ENCODE results near the gene CDH5. TPM values are rescaled to one million over a fixed set of nuclear protein-coding genes. Genes with fewer than 3 reads are reported as not detected.

CDH5 gene
- total RNA-seq, 1 experiment from 2014 or later: 0.26 TPM

DNA sequence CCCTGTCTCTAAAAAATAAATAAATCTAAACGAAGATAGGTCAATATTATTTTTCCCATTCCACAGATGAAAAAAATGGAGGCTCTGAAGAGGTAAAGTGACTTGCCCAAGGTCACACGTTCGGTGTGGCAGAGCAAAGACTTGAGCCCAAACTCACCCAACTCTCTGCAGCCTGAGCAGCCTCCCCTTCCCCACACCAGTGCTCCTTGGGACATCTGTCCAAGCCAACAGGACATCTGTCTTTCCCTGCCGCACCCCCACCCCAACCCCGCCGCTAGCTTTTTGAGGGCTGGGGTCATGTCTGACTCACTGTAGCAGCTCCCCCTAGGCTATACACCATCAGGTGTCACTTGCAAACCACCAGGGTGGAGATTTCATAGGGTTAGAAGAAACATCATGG lies 55.4 kb downstream of the CDH5 start:
- CTCF ChIA-PET: no interaction called here
- no peak overlapping the region for H3K4me3 ChIP-seq (ENCODE audit: low read depth, low read length, poor library complexity, severe bottlenecking)
- no peaks in the 10 kb centered on the region for H3K36me3 ChIP-seq (ENCODE audit: insufficient read depth, low read length, poor library complexity, severe bottlenecking)
- intact Hi-C loops (cut with micrococcal nuclease; ENCODE audit: unreplicated experiment): no loop called here
- DNase-seq (ENCODE audit: low spot score): no peak
- TF ChIP-seq EZH2 (IDR thresholded peaks at IDR 0.05; ENCODE audit: borderline replicate concordance, low read depth, low read length, poor library complexity, severe bottlenecking) (no peak), CTCF (conservative IDR thresholded peaks at IDR 0.05; ENCODE audit: low read depth, low read length) (no peak)
- no TSS peak for BruUV-seq (replicated peaks)
- peaks cover 29% of the 10 kb centered on the region for H3K27me3 ChIP-seq (replicated peaks; ENCODE audit: insufficient read depth, low read depth, low read length, poor library complexity)
- H3K27ac ChIP-seq (ENCODE audit: low read depth, low read length, poor library complexity, severe bottlenecking): no peak overlapping the region
- H3K4me1 ChIP-seq (ENCODE audit: insufficient read depth, low read length, poor library complexity, severe bottlenecking): no peaks in the 10 kb centered on the region
- no peaks in the 10 kb centered on the region for H3K9me3 ChIP-seq (ENCODE audit: low read depth, low read length, poor library complexity, severe bottlenecking)
- POLR2A ChIA-PET (ENCODE audit: low non-redundant PET): no interaction called here

DNA sequence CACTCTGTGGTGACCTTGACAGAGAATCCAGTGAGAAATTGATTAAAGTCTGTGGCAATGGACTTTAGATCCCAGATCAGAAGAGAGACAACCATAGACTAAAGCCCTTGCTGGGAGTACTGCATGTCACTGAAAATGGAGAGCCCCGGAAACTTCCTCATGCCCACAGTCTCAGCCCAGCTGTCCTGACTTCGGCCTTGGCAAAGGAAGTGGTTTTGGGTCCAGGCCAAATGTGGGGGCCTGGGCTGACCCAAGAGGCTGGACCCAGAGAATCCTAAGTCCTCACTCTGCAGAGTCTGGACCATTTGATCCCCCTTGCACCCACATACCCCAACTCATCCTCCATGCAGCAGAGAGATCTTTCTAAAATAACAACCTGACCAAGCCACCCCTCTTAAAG lies 55.9 kb downstream of the CDH5 start:
- Histone ChIP-seq H3K4me3 (ENCODE audit: low read depth, low read length, poor library complexity, severe bottlenecking) (no peak overlapping the region), H3K36me3 (ENCODE audit: insufficient read depth, low read length, poor library complexity, severe bottlenecking) (no peaks in the 10 kb centered on the region), H3K27me3 (replicated peaks; ENCODE audit: insufficient read depth, low read depth, low read length, poor library complexity) (peaks cover 29% of the 10 kb centered on the region), H3K4me1 (ENCODE audit: insufficient read depth, low read length, poor library complexity, severe bottlenecking) (no peaks in the 10 kb centered on the region), H3K27ac (ENCODE audit: low read depth, low read length, poor library complexity, severe bottlenecking) (no peak overlapping the region), H3K9me3 (ENCODE audit: low read depth, low read length, poor library complexity, severe bottlenecking) (no peaks in the 10 kb centered on the region)
- DNase-seq (ENCODE audit: low spot score): no peak
- ChIA-PET POLR2A (ENCODE audit: low non-redundant PET) (no interaction called here), CTCF (no interaction called here)
- intact Hi-C loops (cut with micrococcal nuclease; ENCODE audit: unreplicated experiment): no loop called here
- TF ChIP-seq CTCF (conservative IDR thresholded peaks at IDR 0.05; ENCODE audit: low read depth, low read length): no peak
- no peak for TF ChIP-seq EZH2 (IDR thresholded peaks at IDR 0.05; ENCODE audit: borderline replicate concordance, low read depth, low read length, poor library complexity, severe bottlenecking)
- no TSS peak for BruUV-seq (replicated peaks)

- no peaks in the 10 kb centered on the region for H3K4me1 ChIP-seq (ENCODE audit: insufficient read depth, low read length, poor library complexity, severe bottlenecking)
- CTCF ChIA-PET: no interaction called here
- no peak overlapping the region for H3K4me3 ChIP-seq (ENCODE audit: low read depth, low read length, poor library complexity, severe bottlenecking)
- intact Hi-C loops (cut with micrococcal nuclease; ENCODE audit: unreplicated experiment): no loop called here
- TF ChIP-seq CTCF (conservative IDR thresholded peaks at IDR 0.05; ENCODE audit: low read depth, low read length): no peak
- TF ChIP-seq EZH2 (IDR thresholded peaks at IDR 0.05; ENCODE audit: borderline replicate concordance, low read depth, low read length, poor library complexity, severe bottlenecking): no peak
- H3K27me3 ChIP-seq (replicated peaks; ENCODE audit: insufficient read depth, low read depth, low read length, poor library complexity): peaks cover 37% of the 10 kb centered on the region
- no TSS peak for BruUV-seq (replicated peaks)
- POLR2A ChIA-PET (ENCODE audit: low non-redundant PET): no interaction called here
- no peak overlapping the region for H3K27ac ChIP-seq (ENCODE audit: low read depth, low read length, poor library complexity, severe bottlenecking)
- H3K36me3 ChIP-seq (ENCODE audit: insufficient read depth, low read length, poor library complexity, severe bottlenecking): no peaks in the 10 kb centered on the region
- no peaks in the 10 kb centered on the region for H3K9me3 ChIP-seq (ENCODE audit: low read depth, low read length, poor library complexity, severe bottlenecking)
- DNase-seq (ENCODE audit: low spot score): no peak
These were observed 56.7 kb downstream of the CDH5 start for GRCh38 chr16:66423177-66423576.

Data from A673 (cell line).